CD4-positive, alpha-beta T cell treated with Interleukin-12 subunit alpha and Interleukin-12 subunit beta, for 1 hour (primary cell): ENCODE data around the gene FOXP1.

Experiments used
- DNase-seq: peaks from one replicate; pipeline ENCODE4 v3.0.0-alpha.2; 2020

FOXP1 gene

DNA sequence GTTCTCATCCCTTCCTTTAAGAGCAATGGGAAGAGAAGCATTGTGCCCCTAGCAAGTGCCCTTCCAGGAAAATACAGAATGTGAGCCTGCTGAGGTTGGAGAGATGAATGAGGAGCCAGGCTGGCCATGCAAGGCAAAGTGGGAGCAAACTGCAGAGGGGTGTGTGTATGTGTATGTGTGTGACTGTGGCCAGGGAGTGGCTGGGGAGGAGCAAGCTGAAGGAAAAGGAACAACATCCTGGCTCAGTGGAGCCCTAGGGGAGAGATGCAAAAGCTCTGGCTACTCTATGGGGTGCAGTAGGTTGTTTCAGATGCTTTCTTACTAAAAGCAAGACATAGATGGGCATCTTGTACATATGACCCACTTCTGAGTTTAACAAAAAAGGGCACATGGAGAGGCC lies 20.6 kb downstream of the FOXP1 start:
- no peak for DNase-seq

DNA sequence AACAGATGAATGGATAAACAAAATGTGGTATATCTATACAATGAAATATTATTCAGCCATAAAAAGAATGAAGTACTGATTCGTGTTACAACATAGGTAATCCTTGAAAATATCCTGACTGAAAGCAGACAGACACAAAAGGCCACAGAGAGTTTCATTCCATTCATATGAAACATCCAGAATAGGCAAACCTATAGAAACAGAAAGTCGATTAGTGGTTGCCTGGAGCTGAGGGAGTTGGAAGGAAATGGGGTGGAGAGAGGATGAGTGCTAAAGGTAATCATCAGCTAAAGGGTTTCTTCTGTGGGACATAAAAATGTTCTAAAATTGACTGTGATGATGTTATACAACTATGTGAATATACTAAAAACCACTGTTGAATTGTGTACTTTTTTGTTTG lies 22.9 kb downstream of the FOXP1 start:
- no peak for DNase-seq

DNA sequence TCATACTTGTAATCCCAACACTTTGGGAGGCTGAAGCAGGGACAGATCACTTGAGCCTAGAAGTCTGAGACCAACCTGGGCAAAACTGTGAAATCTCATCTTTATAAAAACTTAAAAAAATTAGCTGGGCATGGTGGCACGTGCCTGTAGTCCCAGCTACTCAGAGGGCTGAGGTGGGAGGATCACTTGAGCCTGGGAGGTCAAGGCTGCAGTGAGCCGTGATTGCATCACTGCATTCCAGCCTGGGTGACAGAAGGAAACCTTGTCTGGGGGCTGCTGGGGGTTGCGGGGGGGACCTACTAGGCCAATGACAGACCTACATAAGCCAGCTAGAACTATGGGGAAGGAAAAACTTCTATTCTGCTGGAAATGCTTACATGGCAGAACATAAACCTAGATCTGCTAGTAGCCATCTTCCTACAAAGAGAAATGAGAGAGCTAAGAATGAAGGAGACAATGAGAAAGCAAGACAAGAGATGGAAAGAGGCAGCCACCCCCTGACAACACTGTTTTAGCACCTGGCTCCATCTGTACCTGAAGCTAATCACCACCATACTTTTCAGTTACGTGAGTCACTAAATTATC lies 23.9 kb downstream of the FOXP1 start:
- DNase-seq: no peak

DNA sequence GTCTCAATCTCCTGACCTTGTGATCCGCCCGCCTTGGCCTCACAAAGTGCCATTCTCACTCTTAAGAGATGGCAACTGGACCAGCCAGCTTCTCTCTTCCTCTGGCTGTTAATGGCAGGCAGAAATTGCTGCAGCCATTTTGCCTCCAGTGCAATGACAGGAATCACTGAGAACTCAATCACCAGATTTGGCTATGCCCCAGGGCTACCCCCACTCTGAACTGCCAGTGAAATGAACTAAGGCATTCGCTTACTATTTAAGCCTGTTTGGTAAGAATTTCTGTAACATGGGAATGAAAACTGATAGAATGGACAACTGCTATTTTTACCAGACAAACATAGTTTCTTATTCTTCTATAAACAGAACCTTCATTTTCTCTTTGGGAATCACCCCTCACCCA lies 24.5 kb downstream of the FOXP1 start:
- DNase-seq: no peak

DNA sequence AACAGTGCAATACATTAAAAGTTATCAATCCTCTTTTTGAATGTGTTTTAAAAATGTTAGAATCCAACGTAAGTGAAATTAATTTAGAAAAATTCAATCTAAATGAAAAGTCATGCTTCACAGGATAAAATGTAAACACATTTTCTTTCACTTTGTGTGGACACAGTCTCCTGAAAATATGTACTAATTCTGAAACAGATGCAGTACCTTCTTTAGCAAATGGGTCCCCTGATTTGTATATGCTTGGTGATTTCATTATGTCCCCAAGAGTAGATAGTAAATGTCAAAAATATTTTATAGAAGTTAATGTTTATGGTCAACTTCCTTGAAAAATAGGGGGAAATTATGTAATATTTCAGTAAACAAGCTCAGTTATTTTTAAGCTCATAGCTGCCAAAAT lies 28.9 kb downstream of the FOXP1 start:
- DNase-seq: no peak

DNA sequence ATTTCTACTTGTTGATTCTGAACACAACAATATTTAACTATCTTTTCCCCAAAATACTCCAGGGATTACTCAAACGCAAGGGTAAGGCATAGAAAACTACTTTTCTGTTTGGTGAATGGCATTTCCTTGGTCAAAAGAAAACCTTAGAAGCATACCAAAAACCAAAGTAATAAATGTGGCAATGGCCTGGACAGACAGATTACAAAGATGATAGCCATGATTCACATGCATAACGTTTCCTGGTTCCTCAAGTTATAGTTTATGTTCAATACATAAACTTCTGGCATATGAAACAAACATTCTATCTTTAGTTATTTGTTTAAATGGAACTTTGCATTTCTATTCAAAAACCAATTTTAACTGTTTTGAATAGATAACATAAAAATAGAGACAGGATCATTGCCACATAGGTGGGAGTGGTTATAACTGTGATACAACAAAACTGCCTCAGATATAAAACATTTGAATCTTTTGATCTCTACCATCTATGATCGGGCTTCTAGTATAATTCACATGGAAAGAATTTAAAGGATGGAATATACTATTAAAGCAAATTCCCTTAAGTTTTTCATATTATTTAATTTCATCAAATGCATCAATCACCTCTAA lies 32.1 kb downstream of the FOXP1 start:
- DNase-seq: no peak

DNA sequence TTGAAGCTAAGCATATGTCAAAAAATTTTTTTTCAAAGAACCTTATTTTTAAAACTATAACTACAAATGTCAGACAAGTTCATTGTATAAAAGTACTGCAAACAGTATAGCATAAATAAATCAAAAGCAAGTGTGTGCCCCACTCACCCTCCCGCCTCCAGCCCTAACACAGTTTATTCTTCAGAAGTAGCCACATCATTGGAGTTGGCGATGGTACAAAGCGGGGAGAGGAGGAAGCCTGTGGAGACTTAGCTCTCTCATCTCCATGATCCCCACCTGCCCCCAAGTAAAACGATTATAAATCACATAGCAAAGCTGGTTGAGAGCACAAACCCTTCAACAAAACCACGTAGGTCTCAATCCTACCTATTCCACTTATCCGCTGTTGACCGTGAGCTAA lies 33.6 kb downstream of the FOXP1 start:
- DNase-seq: no peak

DNA sequence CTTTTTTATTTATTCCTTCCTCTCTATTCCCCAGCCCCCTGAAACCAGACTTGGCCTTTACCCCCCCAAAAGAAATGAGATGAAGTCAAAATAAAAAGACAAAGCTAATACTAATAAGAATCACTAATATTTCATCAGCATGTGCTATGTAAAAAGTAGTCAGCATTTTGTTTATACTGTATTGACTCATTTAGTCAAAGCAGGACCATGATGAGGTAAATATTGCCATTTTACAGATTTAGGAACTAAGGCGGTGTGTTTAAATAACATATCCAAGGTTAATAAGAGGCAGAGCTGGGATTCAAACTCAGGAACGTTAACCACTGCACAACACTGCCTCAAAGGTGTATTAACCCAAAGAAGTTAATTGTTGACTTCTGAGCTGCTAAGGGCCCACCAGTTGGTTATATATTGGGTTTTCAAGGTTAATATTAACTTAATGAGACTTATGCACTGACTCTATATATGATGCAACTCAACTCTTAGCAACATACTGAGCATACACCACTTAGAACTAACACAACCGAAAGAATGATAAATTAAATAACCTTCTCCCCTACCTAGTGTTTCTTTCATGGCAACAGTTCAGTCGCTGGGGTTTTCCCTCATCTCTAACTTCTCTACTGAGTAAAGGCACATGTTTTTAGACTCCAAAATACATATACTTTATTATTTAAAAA lies 34.7 kb downstream of the FOXP1 start:
- DNase-seq: no peak

DNA sequence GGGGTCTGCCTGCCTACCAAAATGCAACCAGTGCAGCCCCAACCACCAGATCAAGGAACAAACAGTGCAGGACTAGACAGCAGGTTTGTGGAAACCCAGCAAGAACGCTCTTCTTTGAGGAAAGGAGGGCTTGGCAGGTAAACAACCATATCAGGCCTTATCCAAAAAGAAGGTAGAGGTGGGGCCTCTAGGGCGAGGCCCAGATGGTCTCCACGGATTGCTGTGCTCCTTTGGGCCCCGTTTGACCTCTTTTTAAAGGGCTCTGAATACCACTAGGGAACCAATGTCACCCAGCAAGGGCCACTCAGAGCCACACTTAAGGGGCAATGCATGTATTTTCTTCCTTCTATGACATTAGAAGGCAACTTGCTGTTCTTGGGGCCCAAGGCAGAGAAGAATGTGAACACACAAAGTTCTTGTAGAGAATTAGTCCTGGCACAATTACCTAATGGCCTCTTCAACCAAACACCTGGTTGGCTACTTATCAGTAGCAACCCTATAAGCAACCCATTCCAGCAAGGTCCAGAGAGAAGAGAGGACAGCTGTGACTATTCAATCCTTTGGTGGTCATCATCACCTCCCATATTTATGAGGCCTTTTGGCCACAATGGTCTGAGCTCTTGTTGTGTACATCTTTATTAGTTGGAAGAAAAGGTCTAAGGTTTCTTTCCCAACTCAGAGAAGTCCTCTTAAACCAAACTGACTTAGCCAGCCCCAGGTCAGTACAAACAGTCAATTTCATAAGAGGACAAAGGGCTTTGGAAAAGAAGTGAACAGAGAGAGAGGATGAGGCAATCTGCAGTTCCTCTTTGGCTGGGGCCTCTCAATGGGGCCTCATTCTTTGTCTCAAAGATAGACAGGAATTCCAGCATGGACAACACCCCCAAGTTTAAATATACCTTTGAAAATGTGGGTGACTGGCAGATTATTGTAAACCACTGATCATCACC lies 36.0 kb downstream of the FOXP1 start:
- DNase-seq: no peak

DNA sequence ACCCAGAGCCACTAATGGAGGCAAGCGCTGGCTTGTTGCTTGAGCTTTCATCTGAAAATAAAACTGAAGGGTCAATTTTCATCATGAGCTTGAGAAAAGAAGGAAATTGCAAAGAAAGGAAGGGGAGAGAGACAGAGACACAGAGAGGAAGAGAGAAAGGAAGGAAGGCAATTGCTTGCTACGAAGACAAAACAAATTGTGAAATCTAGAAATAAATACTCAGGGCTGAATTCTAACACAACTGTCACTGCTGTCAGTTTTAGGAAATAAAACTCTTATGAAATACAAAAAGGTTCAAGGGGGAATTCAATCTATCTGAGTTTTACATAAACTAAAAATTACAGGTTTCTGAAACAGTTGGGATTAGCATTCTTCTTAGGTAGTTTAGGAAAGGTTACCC lies 36.7 kb downstream of the FOXP1 start:
- no peak for DNase-seq

DNA sequence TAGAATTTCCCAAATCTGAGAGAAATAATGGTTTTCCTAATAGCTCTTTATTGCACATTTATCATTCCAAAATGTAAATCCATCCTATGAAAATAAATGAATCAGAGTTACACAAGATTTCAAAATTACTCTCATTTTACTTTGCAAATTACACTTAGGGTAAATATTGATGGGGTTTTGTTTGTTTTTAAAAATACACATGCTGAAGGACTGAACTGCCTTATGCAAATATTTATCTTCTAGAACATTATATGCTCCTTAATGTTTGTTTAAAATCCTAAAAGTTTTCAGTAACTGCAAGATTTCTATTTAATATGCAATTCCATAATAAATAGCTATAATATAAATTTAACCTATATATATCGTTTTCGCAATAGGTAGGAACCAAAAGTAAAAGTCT lies 38.2 kb downstream of the FOXP1 start:
- DNase-seq: no peak

DNA sequence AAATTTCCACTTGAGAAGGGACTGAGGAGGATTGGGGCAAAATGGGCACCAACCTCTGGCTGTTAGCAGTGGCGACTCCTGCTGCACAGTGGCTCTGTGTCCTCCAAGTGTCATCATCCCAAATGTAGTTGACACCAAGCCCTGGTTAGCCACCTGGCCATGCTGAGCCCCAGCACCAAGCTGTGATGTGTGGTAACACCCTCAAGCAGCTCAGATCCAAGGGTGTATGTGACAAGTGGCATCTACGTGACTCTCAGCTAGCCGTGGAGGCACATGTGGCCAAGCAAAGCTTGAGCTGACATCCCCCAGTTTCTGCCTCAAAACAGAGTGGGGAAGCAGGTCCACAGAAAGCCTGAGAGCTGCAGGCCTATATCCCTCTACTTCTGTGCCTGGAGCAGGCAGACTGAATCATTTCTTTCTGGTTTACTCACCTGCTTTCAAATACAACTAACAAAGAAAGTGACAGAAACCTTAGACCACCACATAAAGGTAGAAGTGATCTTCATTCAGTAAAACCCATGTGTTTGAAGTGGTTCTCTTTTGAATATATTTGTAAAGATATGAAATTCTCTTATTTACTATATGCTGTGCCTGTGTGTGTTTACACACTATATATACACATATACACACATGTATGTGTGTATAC lies 40.0 kb downstream of the FOXP1 start:
- no peak for DNase-seq

DNA sequence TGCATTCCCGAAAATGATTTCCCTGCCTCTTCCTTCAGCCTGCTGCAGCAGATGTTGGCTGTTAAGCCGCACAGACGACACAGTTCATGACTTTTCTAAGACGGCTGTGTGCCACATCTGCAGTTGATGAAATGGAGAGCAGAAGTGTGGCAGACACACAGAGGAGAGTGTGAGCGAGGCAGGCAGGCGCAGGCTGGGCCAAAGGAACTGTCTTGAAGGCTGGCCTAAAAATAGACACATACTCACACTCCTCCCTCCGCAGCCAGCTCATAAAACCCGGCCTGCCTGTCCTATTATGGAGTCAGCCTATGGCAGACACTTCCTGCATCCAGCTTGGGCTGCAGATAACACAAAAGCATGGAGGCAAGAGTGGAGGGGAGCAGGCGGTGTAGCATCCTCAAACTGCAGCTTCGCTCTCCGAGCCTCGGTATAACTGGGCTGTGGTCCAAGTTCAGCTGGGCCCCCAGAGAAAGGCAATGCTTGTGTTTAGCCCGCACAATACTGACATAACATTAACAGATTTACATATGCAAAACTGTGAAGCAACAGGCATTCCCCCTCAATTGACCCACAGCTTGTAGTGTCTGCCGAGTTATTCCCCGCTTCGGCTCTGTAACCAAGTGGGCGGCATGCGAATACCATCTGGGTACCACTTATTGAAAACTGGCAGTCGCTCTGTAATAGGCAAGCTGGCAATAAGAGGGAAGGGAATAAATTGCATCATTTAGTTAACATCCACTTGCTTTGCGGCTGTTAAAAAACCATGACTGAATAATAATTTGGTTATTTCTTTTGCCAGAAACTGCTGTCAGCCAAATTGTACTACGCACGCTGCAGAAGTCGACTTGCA lies 40.8 kb downstream of the FOXP1 start:
- DNase-seq: no peak

DNA sequence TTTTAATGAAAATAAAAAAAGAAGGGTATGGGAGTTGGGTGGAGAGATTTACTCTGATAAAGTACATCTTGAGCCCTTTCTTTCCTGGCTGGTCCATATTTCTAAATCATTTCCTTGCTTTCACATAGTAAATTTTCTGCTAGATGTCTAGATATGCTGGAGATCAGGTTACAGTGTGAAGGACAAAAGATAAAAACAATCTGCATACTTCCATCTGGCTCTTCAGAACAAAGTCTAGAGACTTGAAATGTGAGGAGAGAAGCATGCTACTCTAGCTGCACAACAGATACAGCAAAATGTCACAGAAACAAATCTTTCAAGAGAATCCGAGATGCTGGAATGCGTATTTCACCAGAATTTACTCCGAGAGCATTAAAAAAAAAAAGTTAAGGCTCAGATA lies 42.2 kb downstream of the FOXP1 start:
- DNase-seq: no peak

DNA sequence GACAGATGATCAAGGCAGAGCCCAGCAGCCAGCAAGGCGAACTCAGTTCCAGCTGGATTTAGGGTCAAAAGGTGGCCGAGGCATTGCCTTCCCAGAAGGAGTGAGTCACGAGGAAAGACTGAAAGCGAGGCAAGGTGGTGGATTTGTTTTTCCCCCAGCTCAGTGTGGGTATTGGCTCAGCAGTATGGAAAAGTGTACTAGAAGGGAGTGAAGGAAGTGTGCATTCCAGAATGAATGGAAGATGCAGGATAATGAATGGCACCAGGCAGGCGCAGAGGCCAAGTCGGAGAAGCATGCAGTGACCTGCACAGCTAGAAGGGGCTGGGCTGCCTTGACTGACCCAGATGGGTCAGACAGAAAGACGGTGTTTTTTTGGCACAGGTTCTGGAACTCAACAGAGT lies 46.3 kb downstream of the FOXP1 start:
- no peak for DNase-seq

DNA sequence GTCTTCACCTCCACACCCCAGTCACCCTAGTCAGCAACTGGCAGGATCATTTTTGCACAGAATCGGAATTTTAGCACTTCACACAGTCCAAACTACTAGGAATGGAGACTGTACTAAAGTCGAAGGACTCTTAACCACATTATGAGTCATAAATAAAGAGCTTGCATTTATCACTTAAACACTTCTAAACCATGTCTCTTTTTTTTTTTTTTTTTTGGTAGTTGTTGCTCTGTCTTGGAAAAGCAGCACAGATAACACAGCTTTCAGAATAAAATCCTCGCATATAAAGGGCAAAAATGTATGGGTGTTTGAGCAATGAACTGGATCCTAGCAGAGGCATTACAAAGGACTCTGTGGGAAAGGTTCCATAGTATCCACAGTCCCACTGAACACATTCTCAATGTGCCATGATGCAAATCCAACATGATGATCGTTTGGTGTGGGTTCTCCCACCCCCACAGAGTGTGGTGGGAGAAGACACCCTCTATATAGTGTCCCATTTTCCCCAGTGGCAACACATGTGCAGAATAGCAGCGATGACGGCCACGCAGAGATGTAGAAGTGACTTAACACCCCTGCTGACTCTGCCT lies 47.1 kb downstream of the FOXP1 start:
- DNase-seq: no peak

DNA sequence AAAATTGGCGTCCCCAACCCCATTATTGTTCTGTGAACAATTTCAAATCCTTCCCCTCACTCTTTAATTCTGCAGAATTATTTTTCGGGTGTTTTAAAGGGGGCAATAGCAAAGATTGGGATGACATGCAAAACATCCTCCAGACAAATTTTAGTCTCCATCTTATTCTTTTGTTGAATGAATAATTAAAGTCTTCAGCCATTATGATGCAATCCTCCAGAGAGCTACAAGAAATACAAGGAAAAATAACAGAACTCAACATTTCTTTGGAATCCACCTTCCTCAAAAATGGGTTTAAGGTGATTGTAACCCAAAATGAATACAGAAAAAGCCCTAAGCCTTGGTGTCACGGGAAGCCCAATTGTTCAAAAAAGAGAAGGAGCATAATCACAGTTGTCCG lies 49.9 kb downstream of the FOXP1 start:
- DNase-seq: no peak

DNA sequence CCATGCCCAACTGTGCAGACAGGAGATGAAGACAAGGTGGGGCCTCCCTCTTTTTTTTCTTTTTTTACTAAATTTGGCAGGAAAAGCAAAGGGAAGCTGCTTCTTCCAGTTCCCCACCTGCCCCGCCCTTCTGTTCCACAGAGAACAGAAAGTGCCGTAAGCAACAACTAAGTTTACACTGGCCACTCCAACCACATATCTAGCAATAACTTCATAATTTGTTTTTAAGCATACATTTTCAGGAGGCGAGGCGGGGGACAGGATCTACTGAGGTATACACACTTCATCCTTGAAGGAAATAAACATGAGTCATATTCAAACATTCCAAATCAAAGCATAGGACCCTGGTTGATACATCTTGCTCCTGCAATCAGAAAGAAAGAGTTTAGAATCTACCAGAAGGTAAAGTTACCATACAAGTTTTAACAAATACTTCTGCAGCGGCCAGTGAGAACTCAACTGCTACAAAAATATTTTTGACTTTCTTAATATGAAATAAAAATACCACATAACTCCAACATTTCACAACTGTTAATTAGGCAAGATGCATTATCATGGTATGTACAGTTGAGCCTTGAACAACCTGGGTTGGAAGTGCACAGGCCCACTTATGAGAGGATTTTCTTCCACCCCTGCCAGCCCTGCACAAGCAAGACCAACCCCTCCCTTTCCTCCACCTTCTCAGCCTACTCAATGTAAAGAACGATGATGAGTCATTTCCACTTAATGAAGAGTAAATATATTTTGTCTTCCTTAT lies 50.7 kb downstream of the FOXP1 start:
- no peak for DNase-seq

DNA sequence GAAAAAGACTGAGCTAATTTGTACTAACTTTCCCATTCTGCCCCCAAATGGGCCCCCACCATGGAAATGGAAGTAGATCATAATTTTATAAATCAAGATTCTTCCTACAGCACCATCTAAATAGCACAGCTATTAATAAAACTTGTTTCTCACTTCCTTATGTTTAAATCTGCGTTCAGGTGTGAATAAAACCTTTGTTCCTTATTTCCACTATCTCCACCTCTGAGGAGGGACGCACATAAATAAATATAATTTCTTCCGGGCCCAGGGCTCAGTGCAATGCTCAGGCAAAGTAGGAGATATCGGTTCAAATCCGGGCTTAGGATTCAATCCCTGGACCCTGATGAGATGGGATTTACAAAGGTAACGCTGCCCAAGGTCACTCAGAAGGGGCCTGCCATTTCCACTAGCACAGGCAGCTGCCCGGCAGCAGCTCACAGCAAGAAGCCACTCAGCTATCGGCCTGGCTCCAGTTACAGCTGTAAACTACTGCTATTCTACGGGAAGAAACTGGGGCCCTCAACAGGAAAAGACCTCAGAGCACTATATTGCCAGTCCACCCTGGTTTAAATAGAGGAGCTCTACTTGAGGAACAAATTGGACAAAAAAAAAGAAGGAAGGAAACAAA lies 52.5 kb downstream of the FOXP1 start:
- no peak for DNase-seq

DNA sequence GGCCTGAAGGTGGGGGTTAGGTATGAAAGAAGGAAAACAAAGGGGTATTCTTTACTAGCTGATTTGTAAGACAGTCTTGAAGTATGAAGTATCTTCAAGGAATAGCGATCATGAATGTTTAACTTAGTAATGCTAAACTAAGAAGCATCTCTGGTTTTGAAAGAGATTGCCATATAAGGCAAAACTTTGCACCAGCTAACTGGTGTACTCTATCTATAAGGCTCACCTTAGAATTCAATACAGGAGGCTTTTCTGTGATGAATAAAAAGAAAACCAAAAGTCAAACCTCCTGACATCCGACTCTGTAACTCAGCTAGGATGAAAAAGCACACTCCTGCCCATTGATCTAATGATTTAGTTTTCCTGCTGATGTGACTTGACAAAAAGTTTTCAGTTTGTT lies 54.7 kb downstream of the FOXP1 start:
- DNase-seq: no peak
